ENCODE data around the gene WASHC3.

Gene WASHC3

GRCh38 chr12:101967506-101967905 lies 94.3 kb downstream of the WASHC3 start:
- DNase-seq: no peak

GRCh38 chr12:101966496-101966895 lies 95.3 kb downstream of the WASHC3 start:
- DNase-seq: no peak

GRCh38 chr12:101963697-101964096 lies 98.1 kb downstream of the WASHC3 start:
- DNase-seq: no peak
